HEK293 (cell line): Measurements from ENCODE around the gene CCDC85C.

Experiments used
- GFI1B ChIP-seq: fragments of 450-650 bp; formaldehyde crosslinking; IDR thresholded peaks from 2 replicates; pipeline ENCODE4 v1.5.1; 2016; ENCODE audit warnings: missing biosample characterization, missing genetic modification characterization
- HOXC10 ChIP-seq: sonication (generic); formaldehyde crosslinking; IDR thresholded peaks from 2 replicates; pipeline ENCODE4 v1.8.1; 2023; ENCODE audit warnings: mild to moderate bottlenecking, missing genetic modification reagents
- IKZF3 ChIP-seq: fragments of 450-650 bp; IDR thresholded peaks from 2 replicates; pipeline ENCODE4 v1.5.0; 2018; ENCODE audit warnings: missing biosample characterization, mild to moderate bottlenecking, missing genetic modification characterization, moderate library complexity
- KLF9 ChIP-seq: fragments of 450-650 bp; formaldehyde crosslinking; IDR thresholded peaks from 2 replicates; pipeline ENCODE4 v1.5.1; 2016; ENCODE audit warnings: missing biosample characterization, missing genetic modification characterization, low read depth
- MYNN ChIP-seq: fragments of 450-650 bp; formaldehyde crosslinking; IDR thresholded peaks from 2 replicates; pipeline ENCODE4 v1.5.1; 2016; ENCODE audit warnings: missing biosample characterization, missing genetic modification characterization, borderline replicate concordance
- RBAK ChIP-seq: fragments of 450-650 bp; formaldehyde crosslinking; IDR thresholded peaks from 2 replicates; pipeline ENCODE4 v1.5.1; 2016; ENCODE audit warnings: missing biosample characterization, missing genetic modification characterization
- ZNF146 ChIP-seq: fragments of 450-650 bp; formaldehyde crosslinking; IDR thresholded peaks from 2 replicates; pipeline ENCODE4 v1.5.1; 2016; ENCODE audit warnings: missing biosample characterization, missing genetic modification characterization
- ZNF184 ChIP-seq: fragments of 450-650 bp; IDR thresholded peaks from 2 replicates; pipeline ENCODE4 v1.5.1; 2018; ENCODE audit warnings: missing biosample characterization, mild to moderate bottlenecking, missing genetic modification characterization
- ZNF239 ChIP-seq: fragments of 450-650 bp; formaldehyde crosslinking; IDR thresholded peaks from 2 replicates; pipeline ENCODE4 v1.5.1; 2016; ENCODE audit warnings: missing biosample characterization, missing genetic modification characterization
- ZNF354C ChIP-seq: fragments of 450-650 bp; formaldehyde crosslinking; IDR thresholded peaks from 2 replicates; pipeline ENCODE4 v1.5.1; 2016; ENCODE audit warnings: missing biosample characterization, missing genetic modification characterization, low read depth, borderline replicate concordance
- ZNF555 ChIP-seq: fragments of 450-650 bp; formaldehyde crosslinking; conservative IDR thresholded peaks from 2 replicates; pipeline ENCODE4 v1.5.1; 2017; ENCODE audit warnings: missing biosample characterization, mild to moderate bottlenecking, missing genetic modification characterization, inconsistent platforms
- ZNF571 ChIP-seq: fragments of 450-650 bp; formaldehyde crosslinking; IDR thresholded peaks from 2 replicates; pipeline ENCODE4 v1.5.0; 2017; ENCODE audit warnings: missing biosample characterization, missing genetic modification characterization
- ZNF610 ChIP-seq: fragments of 450-650 bp; formaldehyde crosslinking; IDR thresholded peaks from 2 replicates; pipeline ENCODE4 v1.5.1; 2016; ENCODE audit warnings: missing biosample characterization, missing genetic modification characterization, borderline replicate concordance
- ZNF654 ChIP-seq: fragments of 450-650 bp; formaldehyde crosslinking; IDR thresholded peaks from 2 replicates; pipeline ENCODE4 v1.5.1; 2016; ENCODE audit warnings: low read depth, missing biosample characterization, missing genetic modification characterization
- ZNF658 ChIP-seq: fragments of 450-650 bp; formaldehyde crosslinking; IDR thresholded peaks from 2 replicates; pipeline ENCODE4; 2016; ENCODE audit warnings: missing biosample characterization, missing genetic modification characterization
- ZNF747 ChIP-seq: fragments of 450-650 bp; formaldehyde crosslinking; IDR thresholded peaks from 2 replicates; pipeline ENCODE4 v1.5.1; 2016; ENCODE audit warnings: missing biosample characterization, missing genetic modification characterization
- ZNF768 ChIP-seq: fragments of 450-650 bp; formaldehyde crosslinking; IDR thresholded peaks from 2 replicates; pipeline ENCODE4 v1.5.1; 2018; ENCODE audit warnings: missing biosample characterization, mild to moderate bottlenecking, missing genetic modification characterization
- ZNF777 ChIP-seq: fragments of 450-650 bp; formaldehyde crosslinking; IDR thresholded peaks from 2 replicates; pipeline ENCODE4 v1.5.1; 2017; ENCODE audit warnings: missing biosample characterization, missing genetic modification characterization, borderline replicate concordance
- ZSCAN23 ChIP-seq: fragments of 450-650 bp; formaldehyde crosslinking; IDR thresholded peaks from 2 replicates; pipeline ENCODE4 v1.5.1; 2016; ENCODE audit warnings: missing biosample characterization, missing genetic modification characterization
- TF ChIP-seq, protein P1 (sequence below): fragments of 450-650 bp; formaldehyde crosslinking; IDR thresholded peaks from 2 replicates; pipeline ENCODE4 v1.5.1; 2017; ENCODE audit warnings: missing biosample characterization, missing genetic modification characterization
- TF ChIP-seq, protein P2 (sequence below): fragments of 450-650 bp; formaldehyde crosslinking; IDR thresholded peaks from 2 replicates; pipeline ENCODE4 v1.5.1; 2016; ENCODE audit warnings: missing biosample characterization, missing genetic modification characterization, borderline replicate concordance
- TF ChIP-seq, protein P3 (sequence below): fragments of 450-650 bp; formaldehyde crosslinking; IDR thresholded peaks from 2 replicates; pipeline ENCODE4 v1.5.1; 2016; ENCODE audit warnings: missing biosample characterization, missing genetic modification characterization, borderline replicate concordance
- TF ChIP-seq, protein P4 (sequence below): fragments of 450-650 bp; formaldehyde crosslinking; IDR thresholded peaks from 2 replicates; pipeline ENCODE4 v1.5.1; 2016; ENCODE audit warnings: missing biosample characterization, missing genetic modification characterization, borderline replicate concordance
- TF ChIP-seq, protein P5 (sequence below): fragments of 450-650 bp; formaldehyde crosslinking; optimal IDR thresholded peaks from 2 replicates; pipeline ENCODE3; 2016; ENCODE audit warnings: missing biosample characterization, mild to moderate bottlenecking, missing genetic modification characterization
- TF ChIP-seq, protein P6 (sequence below): fragments of 450-650 bp; formaldehyde crosslinking; IDR thresholded peaks from 2 replicates; pipeline ENCODE4 v1.5.1; 2016; ENCODE audit warnings: missing biosample characterization, missing genetic modification characterization

The CCDC85C gene

DNA sequence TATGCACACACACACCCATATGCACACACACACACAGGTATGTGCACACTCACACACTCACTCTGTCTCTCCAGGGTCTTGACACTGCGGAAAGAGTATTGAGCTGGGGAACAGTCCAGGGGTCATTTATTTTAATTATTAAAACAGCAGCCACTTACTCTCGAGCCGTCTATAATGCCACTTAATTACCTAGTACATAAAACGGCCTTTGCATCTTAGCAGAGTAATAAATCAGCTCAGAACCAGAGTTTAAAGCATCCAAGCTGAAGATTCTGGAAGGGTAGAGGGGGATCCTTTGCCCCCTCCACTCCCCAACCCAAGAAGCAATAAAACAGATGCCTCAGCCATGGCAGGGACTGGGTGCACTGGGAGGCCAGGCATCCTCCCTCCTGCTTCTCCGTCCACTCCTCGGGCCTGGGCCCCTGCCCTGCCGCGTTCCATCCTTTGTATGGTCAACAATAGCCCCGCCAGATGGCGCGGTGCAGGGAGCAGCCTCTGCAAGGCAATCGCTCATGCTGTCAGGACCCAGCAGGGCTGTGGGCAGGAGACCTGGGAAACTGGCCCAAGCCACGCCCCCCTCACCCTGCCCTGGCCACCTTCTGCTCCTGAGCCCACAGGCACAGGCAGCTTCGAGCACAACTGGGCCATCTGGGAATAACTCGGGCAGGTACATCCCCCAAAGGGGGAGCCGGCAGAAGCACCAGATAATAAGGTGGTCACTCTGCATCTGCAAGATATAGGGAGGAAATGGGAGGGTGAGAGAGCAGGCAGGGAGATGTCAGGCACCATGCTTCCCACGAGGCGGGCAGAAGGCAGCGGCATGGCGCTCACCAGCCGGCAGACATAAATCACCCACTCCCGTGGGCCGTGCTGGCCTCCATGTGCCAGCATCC, 40.9 kb downstream of the CCDC85C start (continued):
- TF ChIP-seq ZSCAN23 (tag by site-specific recombination): no peak
- TF ChIP-seq, protein P1, sequence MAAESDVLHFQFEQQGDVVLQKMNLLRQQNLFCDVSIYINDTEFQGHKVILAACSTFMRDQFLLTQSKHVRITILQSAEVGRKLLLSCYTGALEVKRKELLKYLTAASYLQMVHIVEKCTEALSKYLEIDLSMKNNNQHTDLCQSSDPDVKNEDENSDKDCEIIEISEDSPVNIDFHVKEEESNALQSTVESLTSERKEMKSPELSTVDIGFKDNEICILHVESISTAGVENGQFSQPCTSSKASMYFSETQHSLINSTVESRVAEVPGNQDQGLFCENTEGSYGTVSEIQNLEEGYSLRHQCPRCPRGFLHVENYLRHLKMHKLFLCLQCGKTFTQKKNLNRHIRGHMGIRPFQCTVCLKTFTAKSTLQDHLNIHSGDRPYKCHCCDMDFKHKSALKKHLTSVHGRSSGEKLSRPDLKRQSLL (tag by site-specific recombination): no peak
- TF ChIP-seq ZNF184 (tag by site-specific recombination): no peak
- no peak for TF ChIP-seq MYNN
- TF ChIP-seq, protein P2, sequence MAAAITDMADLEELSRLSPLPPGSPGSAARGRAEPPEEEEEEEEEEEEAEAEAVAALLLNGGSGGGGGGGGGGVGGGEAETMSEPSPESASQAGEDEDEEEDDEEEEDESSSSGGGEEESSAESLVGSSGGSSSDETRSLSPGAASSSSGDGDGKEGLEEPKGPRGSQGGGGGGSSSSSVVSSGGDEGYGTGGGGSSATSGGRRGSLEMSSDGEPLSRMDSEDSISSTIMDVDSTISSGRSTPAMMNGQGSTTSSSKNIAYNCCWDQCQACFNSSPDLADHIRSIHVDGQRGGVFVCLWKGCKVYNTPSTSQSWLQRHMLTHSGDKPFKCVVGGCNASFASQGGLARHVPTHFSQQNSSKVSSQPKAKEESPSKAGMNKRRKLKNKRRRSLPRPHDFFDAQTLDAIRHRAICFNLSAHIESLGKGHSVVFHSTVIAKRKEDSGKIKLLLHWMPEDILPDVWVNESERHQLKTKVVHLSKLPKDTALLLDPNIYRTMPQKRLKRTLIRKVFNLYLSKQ (tag by site-specific recombination): no peak
- TF ChIP-seq ZNF658 (tag by site-specific recombination): no peak
- TF ChIP-seq ZNF571 (tag by site-specific recombination): no peak
- no peak for TF ChIP-seq IKZF3 (tag by site-specific recombination)
- no peak for TF ChIP-seq ZNF654 (tag by site-specific recombination)
- TF ChIP-seq RBAK: no peak
- TF ChIP-seq ZNF354C (tag by site-specific recombination): no peak
- no peak for TF ChIP-seq ZNF555 (tag by site-specific recombination)
- TF ChIP-seq ZNF239: no peak
- TF ChIP-seq GFI1B (tag by site-specific recombination): no peak
- TF ChIP-seq, protein P3, sequence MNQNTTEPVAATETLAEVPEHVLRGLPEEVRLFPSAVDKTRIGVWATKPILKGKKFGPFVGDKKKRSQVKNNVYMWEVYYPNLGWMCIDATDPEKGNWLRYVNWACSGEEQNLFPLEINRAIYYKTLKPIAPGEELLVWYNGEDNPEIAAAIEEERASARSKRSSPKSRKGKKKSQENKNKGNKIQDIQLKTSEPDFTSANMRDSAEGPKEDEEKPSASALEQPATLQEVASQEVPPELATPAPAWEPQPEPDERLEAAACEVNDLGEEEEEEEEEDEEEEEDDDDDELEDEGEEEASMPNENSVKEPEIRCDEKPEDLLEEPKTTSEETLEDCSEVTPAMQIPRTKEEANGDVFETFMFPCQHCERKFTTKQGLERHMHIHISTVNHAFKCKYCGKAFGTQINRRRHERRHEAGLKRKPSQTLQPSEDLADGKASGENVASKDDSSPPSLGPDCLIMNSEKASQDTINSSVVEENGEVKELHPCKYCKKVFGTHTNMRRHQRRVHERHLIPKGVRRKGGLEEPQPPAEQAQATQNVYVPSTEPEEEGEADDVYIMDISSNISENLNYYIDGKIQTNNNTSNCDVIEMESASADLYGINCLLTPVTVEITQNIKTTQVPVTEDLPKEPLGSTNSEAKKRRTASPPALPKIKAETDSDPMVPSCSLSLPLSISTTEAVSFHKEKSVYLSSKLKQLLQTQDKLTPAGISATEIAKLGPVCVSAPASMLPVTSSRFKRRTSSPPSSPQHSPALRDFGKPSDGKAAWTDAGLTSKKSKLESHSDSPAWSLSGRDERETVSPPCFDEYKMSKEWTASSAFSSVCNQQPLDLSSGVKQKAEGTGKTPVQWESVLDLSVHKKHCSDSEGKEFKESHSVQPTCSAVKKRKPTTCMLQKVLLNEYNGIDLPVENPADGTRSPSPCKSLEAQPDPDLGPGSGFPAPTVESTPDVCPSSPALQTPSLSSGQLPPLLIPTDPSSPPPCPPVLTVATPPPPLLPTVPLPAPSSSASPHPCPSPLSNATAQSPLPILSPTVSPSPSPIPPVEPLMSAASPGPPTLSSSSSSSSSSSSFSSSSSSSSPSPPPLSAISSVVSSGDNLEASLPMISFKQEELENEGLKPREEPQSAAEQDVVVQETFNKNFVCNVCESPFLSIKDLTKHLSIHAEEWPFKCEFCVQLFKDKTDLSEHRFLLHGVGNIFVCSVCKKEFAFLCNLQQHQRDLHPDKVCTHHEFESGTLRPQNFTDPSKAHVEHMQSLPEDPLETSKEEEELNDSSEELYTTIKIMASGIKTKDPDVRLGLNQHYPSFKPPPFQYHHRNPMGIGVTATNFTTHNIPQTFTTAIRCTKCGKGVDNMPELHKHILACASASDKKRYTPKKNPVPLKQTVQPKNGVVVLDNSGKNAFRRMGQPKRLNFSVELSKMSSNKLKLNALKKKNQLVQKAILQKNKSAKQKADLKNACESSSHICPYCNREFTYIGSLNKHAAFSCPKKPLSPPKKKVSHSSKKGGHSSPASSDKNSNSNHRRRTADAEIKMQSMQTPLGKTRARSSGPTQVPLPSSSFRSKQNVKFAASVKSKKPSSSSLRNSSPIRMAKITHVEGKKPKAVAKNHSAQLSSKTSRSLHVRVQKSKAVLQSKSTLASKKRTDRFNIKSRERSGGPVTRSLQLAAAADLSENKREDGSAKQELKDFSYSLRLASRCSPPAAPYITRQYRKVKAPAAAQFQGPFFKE (tag by site-specific recombination): no peak
- TF ChIP-seq, protein P4, sequence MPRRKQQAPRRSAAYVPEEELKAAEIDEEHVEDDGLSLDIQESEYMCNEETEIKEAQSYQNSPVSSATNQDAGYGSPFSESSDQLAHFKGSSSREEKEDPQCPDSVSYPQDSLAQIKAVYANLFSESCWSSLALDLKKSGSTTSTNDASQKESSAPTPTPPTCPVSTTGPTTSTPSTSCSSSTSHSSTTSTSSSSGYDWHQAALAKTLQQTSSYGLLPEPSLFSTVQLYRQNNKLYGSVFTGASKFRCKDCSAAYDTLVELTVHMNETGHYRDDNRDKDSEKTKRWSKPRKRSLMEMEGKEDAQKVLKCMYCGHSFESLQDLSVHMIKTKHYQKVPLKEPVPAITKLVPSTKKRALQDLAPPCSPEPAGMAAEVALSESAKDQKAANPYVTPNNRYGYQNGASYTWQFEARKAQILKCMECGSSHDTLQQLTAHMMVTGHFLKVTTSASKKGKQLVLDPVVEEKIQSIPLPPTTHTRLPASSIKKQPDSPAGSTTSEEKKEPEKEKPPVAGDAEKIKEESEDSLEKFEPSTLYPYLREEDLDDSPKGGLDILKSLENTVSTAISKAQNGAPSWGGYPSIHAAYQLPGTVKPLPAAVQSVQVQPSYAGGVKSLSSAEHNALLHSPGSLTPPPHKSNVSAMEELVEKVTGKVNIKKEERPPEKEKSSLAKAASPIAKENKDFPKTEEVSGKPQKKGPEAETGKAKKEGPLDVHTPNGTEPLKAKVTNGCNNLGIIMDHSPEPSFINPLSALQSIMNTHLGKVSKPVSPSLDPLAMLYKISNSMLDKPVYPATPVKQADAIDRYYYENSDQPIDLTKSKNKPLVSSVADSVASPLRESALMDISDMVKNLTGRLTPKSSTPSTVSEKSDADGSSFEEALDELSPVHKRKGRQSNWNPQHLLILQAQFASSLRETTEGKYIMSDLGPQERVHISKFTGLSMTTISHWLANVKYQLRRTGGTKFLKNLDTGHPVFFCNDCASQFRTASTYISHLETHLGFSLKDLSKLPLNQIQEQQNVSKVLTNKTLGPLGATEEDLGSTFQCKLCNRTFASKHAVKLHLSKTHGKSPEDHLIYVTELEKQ: no peak
- TF ChIP-seq KLF9: peak; percentile 76
- no peak for TF ChIP-seq ZNF768
- TF ChIP-seq, protein P5, sequence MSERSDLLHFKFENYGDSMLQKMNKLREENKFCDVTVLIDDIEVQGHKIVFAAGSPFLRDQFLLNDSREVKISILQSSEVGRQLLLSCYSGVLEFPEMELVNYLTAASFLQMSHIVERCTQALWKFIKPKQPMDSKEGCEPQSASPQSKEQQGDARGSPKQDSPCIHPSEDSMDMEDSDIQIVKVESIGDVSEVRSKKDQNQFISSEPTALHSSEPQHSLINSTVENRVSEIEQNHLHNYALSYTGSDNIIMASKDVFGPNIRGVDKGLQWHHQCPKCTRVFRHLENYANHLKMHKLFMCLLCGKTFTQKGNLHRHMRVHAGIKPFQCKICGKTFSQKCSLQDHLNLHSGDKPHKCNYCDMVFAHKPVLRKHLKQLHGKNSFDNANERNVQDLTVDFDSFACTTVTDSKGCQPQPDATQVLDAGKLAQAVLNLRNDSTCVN: no peak
- TF ChIP-seq HOXC10 (CRISPR knock-in tag): no peak
- no peak for TF ChIP-seq ZNF146 (tag by site-specific recombination)
- TF ChIP-seq, protein P6, sequence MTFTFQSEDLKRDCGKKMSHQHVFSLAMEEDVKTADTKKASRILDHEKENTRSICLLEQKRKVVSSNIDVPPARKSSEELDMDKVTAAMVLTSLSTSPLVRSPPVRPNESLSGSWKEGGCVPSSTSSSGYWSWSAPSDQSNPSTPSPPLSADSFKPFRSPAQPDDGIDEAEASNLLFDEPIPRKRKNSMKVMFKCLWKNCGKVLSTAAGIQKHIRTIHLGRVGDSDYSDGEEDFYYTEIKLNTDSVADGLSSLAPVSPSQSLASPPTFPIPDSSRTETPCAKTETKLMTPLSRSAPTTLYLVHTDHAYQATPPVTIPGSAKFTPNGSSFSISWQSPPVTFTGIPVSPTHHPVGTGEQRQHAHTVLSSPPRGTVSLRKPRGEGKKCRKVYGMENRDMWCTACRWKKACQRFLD (tag by site-specific recombination): no peak
- TF ChIP-seq ZNF747 (tag by site-specific recombination): no peak
- TF ChIP-seq ZNF610: no peak
- TF ChIP-seq ZNF777: no peak
